HG02852 (cell line): ENCODE results near the gene TSHZ3.

Experiments used
- ATAC-seq: cut with Tn5 transposase; IDR thresholded peaks from one replicate; pipeline ENCODE4 v1.9.1; 2021; ENCODE audit warnings: mild to moderate bottlenecking, moderate library complexity; ENCODE audit not compliant: unreplicated experiment

Gene TSHZ3

GRCh38 chr19:31337008-31337914, 12.0 kb downstream of the TSHZ3 start:
- ATAC-seq, result no peak

- ATAC-seq, result no peak
These were observed 13.5 kb downstream of the TSHZ3 start for GRCh38 chr19:31335716-31336115.

GRCh38 chr19:31334849-31335624, 14.2 kb downstream of the TSHZ3 start:
- ATAC-seq, result no peak

GRCh38 chr19:31334101-31334848, 15.0 kb downstream of the TSHZ3 start:
- ATAC-seq, result no peak

GRCh38 chr19:31332096-31332495, 17.1 kb downstream of the TSHZ3 start:
- no peak for ATAC-seq

- no peak for ATAC-seq
These were observed 17.7 kb downstream of the TSHZ3 start for GRCh38 chr19:31331536-31331935.

- ATAC-seq, result no peak
These were observed 18.5 kb downstream of the TSHZ3 start for GRCh38 chr19:31330761-31331160.

GRCh38 chr19:31330237-31330636, 19.0 kb downstream of the TSHZ3 start:
- no peak for ATAC-seq

GRCh38 chr19:31329819-31330218, 19.4 kb downstream of the TSHZ3 start:
- no peak for ATAC-seq

GRCh38 chr19:31328238-31328637, 21.0 kb downstream of the TSHZ3 start:
- no peak for ATAC-seq

- no peak for ATAC-seq
These were observed 22.8 kb downstream of the TSHZ3 start for GRCh38 chr19:31326329-31327028.

GRCh38 chr19:31325342-31325741, 23.9 kb downstream of the TSHZ3 start:
- ATAC-seq, result no peak

GRCh38 chr19:31319465-31319864, 29.8 kb downstream of the TSHZ3 start:
- no peak for ATAC-seq

- ATAC-seq, result no peak
These were observed 30.3 kb downstream of the TSHZ3 start for GRCh38 chr19:31318790-31319425.

- ATAC-seq, result no peak
These were observed 31.7 kb downstream of the TSHZ3 start for GRCh38 chr19:31317570-31317969.

GRCh38 chr19:31317093-31317492, 32.1 kb downstream of the TSHZ3 start:
- no peak for ATAC-seq

- no peak for ATAC-seq
These were observed 32.9 kb downstream of the TSHZ3 start for GRCh38 chr19:31316201-31316951.

GRCh38 chr19:31315652-31316051, 33.6 kb downstream of the TSHZ3 start:
- ATAC-seq, result no peak

GRCh38 chr19:31314849-31315629, 34.2 kb downstream of the TSHZ3 start:
- no peak for ATAC-seq
